ENCODE data around the gene HYDIN. TPM values are rescaled to one million over a fixed set of nuclear protein-coding genes. Genes with fewer than 3 reads are reported as not detected.

Gene HYDIN
- total RNA-seq, 4 donors from 2014 or later, result 0.33 to 1.5 (median 0.44) TPM; not detected in 1

- TF ChIP-seq, protein P1, sequence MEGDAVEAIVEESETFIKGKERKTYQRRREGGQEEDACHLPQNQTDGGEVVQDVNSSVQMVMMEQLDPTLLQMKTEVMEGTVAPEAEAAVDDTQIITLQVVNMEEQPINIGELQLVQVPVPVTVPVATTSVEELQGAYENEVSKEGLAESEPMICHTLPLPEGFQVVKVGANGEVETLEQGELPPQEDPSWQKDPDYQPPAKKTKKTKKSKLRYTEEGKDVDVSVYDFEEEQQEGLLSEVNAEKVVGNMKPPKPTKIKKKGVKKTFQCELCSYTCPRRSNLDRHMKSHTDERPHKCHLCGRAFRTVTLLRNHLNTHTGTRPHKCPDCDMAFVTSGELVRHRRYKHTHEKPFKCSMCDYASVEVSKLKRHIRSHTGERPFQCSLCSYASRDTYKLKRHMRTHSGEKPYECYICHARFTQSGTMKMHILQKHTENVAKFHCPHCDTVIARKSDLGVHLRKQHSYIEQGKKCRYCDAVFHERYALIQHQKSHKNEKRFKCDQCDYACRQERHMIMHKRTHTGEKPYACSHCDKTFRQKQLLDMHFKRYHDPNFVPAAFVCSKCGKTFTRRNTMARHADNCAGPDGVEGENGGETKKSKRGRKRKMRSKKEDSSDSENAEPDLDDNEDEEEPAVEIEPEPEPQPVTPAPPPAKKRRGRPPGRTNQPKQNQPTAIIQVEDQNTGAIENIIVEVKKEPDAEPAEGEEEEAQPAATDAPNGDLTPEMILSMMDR (IDR thresholded peaks at IDR 0.05; ENCODE audit: low read depth), result no peak
Measured at GRCh38 chr16:71247478-71247877, 17.0 kb upstream of the HYDIN start.

DNA sequence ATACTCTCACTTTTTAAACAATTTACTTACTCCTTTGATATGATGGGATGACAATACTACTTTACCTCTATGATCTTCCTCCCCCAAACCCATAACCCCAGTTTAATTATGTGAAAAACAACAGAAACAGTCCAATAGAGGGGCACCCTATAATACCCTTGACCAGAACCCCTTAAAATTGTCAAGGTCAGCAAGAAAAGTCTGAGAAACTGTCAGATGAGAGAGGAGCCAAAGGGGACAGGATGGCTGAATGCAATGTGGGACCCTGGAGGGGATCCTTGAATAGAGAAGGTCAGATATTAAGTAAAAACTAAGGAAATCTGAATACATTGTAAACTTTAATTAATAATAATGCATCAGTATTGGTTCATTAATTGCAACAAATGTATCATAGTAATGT, 15.8 kb upstream of the HYDIN start:
- TF ChIP-seq, protein P1 (IDR thresholded peaks at IDR 0.05; ENCODE audit: low read depth), result no peak

DNA sequence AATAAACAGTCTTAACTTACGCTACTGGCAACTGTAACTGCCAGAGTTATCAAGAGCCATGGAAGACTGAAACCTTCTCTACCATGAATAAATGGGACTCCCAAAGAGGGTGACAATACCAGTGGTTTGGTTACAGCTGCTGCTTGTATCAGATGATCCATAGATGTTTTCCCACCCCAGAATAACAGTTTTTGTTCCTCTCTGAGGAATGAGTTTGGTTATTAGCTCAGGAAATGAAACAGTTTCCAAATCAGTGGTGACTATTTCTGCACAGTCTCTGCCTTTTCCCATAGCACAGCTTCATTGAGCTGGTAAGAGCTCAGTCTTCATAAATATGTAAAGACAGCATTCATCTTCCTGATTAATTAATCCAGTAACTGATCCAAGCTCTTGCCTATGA, 14.0 kb upstream of the HYDIN start:
- TF ChIP-seq, protein P1 (IDR thresholded peaks at IDR 0.05; ENCODE audit: low read depth), result no peak

DNA sequence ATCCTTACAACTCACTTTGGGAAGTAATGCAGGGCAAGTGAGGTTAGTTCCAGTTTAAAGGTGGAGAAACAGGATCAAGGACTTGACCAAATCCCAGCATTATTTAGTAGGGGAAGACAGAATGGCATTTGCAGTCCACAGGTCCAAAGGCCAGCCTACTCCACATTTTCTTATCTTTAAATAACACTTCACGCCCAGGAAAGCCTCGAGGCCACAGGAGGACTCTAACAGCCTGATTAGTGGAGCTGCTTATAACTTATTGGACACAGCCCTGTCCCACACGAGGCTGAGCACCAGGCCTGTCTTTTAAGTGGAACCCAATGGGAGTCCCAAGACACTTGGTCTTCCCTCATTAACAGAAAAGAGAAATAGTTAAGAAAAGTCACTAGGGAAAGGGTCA, 12.1 kb upstream of the HYDIN start:
- TF ChIP-seq, protein P1 (IDR thresholded peaks at IDR 0.05; ENCODE audit: low read depth), result no peak

GRCh38 chr16:71242036-71242435, 11.5 kb upstream of the HYDIN start:
- TF ChIP-seq, protein P1 (IDR thresholded peaks at IDR 0.05; ENCODE audit: low read depth), result no peak

DNA sequence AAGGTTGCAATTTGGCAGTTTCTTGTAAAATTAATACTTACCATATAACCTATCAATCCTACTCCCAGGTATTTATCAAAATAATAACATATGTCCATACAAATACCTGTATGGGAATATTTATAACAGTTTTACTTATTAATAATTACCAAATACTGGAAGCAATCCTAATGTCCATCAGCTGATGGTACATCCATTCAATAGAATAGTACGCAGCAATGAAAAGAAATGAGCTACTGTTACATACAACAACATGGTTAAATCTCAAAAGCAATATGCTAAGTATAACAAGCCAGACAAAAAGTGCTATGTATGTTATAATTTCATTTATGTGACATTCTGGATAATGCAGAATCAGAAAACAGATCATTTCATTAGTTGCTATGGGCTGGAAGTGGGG, 1.2 kb downstream of the HYDIN start:
- TF ChIP-seq, protein P1 (IDR thresholded peaks at IDR 0.05; ENCODE audit: low read depth), result no peak

- TF ChIP-seq, protein P1 (IDR thresholded peaks at IDR 0.05; ENCODE audit: low read depth), result no peak
Measured at GRCh38 chr16:71226229-71227141, 4.0 kb downstream of the HYDIN start.
